Measurements from ENCODE around the gene RNF141. TPM values are rescaled to one million over a fixed set of nuclear protein-coding genes. Genes with fewer than 3 reads are reported as not detected.

Gene RNF141
- total RNA-seq, 1 experiment from 2014 or later, result 35.8 TPM

DNA sequence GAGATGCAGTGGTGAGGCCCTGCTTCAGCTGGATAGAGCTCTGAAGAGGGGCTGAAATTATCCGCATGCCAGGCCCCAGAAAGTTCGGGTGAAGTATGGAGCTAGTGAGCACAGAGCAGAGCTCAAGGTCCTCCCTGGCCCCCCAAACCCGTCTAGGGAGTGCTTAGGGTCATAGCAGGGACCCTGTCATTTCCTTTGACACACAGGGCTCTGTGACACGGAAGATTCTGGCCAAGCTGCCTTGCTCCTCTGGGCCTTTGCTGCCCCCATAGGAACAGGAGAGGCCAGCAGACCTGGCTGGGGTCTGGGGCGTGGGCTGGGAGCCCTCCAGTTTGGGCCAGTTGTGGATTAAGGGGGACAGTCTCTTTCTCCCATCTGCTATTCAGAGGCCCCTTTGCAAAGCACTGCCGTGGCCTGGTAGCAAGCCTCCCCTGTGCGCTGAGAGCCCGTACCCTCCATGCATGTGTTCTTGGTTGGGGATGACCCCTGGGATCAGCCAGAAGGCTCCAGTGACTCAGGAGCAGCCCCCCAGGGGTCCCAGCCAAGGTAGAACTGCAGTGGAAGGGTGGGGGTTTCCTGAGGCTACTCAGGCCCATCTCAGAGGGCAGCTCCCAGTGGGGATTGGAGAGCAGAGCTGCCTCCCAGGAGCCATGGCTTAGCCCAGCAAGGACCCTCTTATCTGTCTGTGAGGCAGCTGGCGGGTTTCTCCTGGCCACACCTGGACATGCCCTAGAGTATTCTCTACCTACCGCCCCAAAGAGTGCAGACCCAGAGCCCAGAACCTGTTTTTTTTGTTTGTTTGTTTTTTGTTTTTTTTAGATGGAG lies 42.3 kb downstream of the RNF141 start:
- POLR2A ChIA-PET, result no interaction called here
- in situ Hi-C loops (cut with HindIII; ENCODE audit: low pct_unique_long_range_greater_than_20kb, low sequenced_read_pairs), result no loop called here
- BruUV-seq (replicated peaks), result no TSS peak

GRCh38 chr11:10498022-10498400 lies 43.0 kb downstream of the RNF141 start:
- CTCF ChIA-PET, result no interaction called here
- Histone ChIP-seq H3K9me3 (ENCODE audit: control insufficient read depth, insufficient read depth, low read depth, low read length) (no peaks in the 10 kb centered on the region), H3K4me1 (ENCODE audit: control insufficient read depth, insufficient read depth, low read length) (no peaks in the 10 kb centered on the region), H3K36me3 (ENCODE audit: control insufficient read depth, insufficient read depth, low read length) (no peaks in the 10 kb centered on the region), H3K27ac (ENCODE audit: low read length) (no peak overlapping the region), H3K27me3 (ENCODE audit: control insufficient read depth, insufficient read depth, low read length) (no peaks in the 10 kb centered on the region), H3K4me3 (ENCODE audit: low read depth in 2 of 2, low read length in 2 of 2) (no peak overlapping the region)
- intact Hi-C loops (cut with micrococcal nuclease; ENCODE audit: unreplicated experiment), result no loop called here
- in situ Hi-C loops (cut with HindIII; ENCODE audit: low pct_unique_long_range_greater_than_20kb, low sequenced_read_pairs), result no loop called here
- BruUV-seq (replicated peaks), result no TSS peak
- POLR2A ChIA-PET, result interaction anchor here (0.6 kb wide), 1 partner anchor 168 kb away, joined by 3 read pairs; no protein-coding TSS in a partner anchor
- no peak; the same call in 1 of the 2 replicates for ATAC-seq
- TF ChIP-seq POLR2AphosphoS5 (IDR thresholded peaks at IDR 0.05; ENCODE audit: low read depth, low read length) (no peak), CTCF (IDR thresholded peaks at IDR 0.05) (no peak), TCF7L2 (IDR thresholded peaks at IDR 0.05; ENCODE audit: low read depth, low read length) (no peak)
- DNase-seq (ENCODE audit: low read depth, low spot score), result no peak

More for the DNA sequence above, 42.3 kb downstream of the RNF141 start:
- no peak for DNase-seq (ENCODE audit: low read depth, low spot score)
- no peaks in the 10 kb centered on the region for H3K9me3 ChIP-seq (ENCODE audit: control insufficient read depth, insufficient read depth, low read depth, low read length)
- CTCF ChIA-PET, result no interaction called here
- no peaks in the 10 kb centered on the region for H3K36me3 ChIP-seq (ENCODE audit: control insufficient read depth, insufficient read depth, low read length)
- no peaks in the 10 kb centered on the region for H3K4me1 ChIP-seq (ENCODE audit: control insufficient read depth, insufficient read depth, low read length)
- no peak; the same call in 1 of the 2 replicates for ATAC-seq
- no peak overlapping the region for H3K4me3 ChIP-seq (ENCODE audit: low read depth in 2 of 2, low read length in 2 of 2)
- no peak overlapping the region for H3K27ac ChIP-seq (ENCODE audit: low read length)
- intact Hi-C loops (cut with micrococcal nuclease; ENCODE audit: unreplicated experiment), result no loop called here
- H3K27me3 ChIP-seq (ENCODE audit: control insufficient read depth, insufficient read depth, low read length), result no peaks in the 10 kb centered on the region
- TF ChIP-seq TCF7L2 (IDR thresholded peaks at IDR 0.05; ENCODE audit: low read depth, low read length), result no peak
- TF ChIP-seq SIN3A (IDR thresholded peaks at IDR 0.05; ENCODE audit: borderline replicate concordance, insufficient read depth, low read depth, low read length), result no peak
- TF ChIP-seq POLR2AphosphoS5 (IDR thresholded peaks at IDR 0.05; ENCODE audit: low read depth, low read length), result no peak
- TF ChIP-seq, protein P1, sequence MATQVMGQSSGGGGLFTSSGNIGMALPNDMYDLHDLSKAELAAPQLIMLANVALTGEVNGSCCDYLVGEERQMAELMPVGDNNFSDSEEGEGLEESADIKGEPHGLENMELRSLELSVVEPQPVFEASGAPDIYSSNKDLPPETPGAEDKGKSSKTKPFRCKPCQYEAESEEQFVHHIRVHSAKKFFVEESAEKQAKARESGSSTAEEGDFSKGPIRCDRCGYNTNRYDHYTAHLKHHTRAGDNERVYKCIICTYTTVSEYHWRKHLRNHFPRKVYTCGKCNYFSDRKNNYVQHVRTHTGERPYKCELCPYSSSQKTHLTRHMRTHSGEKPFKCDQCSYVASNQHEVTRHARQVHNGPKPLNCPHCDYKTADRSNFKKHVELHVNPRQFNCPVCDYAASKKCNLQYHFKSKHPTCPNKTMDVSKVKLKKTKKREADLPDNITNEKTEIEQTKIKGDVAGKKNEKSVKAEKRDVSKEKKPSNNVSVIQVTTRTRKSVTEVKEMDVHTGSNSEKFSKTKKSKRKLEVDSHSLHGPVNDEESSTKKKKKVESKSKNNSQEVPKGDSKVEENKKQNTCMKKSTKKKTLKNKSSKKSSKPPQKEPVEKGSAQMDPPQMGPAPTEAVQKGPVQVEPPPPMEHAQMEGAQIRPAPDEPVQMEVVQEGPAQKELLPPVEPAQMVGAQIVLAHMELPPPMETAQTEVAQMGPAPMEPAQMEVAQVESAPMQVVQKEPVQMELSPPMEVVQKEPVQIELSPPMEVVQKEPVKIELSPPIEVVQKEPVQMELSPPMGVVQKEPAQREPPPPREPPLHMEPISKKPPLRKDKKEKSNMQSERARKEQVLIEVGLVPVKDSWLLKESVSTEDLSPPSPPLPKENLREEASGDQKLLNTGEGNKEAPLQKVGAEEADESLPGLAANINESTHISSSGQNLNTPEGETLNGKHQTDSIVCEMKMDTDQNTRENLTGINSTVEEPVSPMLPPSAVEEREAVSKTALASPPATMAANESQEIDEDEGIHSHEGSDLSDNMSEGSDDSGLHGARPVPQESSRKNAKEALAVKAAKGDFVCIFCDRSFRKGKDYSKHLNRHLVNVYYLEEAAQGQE (IDR thresholded peaks at IDR 0.05; ENCODE audit: insufficient read depth in 1 of 2, low read depth in 2 of 2, low read length in 1 of 2), result no peak
- no peak for TF ChIP-seq CTCF (IDR thresholded peaks at IDR 0.05)
